Measurements from ENCODE around the gene COL28A1.

GRCh38 chr7:7452652-7453051 is 83.0 kb downstream of the COL28A1 start:
- TF ChIP-seq CTCF (IDR thresholded peaks at IDR 0.05; ENCODE audit: low read length), result no peak
- TF ChIP-seq EZH2 (IDR thresholded peaks at IDR 0.05; ENCODE audit: borderline replicate concordance, low read length), result no peak

Measured in OCI-LY1 (cell line).